Activated T-cell treated with anti-CD3 and anti-CD28 coated beads for 4 hours (primary cell): ENCODE results near the gene NT5C2.
"Not testable (repeated sequence)": the region's sequence is repeated elsewhere in the genome, so short reads cannot be mapped to it uniquely, and the experiment has no call there.

Experiments used
- DNase-seq: peaks from one replicate; pipeline ENCODE4 v3.0.0-alpha.2; 2020

NT5C2 gene

DNA sequence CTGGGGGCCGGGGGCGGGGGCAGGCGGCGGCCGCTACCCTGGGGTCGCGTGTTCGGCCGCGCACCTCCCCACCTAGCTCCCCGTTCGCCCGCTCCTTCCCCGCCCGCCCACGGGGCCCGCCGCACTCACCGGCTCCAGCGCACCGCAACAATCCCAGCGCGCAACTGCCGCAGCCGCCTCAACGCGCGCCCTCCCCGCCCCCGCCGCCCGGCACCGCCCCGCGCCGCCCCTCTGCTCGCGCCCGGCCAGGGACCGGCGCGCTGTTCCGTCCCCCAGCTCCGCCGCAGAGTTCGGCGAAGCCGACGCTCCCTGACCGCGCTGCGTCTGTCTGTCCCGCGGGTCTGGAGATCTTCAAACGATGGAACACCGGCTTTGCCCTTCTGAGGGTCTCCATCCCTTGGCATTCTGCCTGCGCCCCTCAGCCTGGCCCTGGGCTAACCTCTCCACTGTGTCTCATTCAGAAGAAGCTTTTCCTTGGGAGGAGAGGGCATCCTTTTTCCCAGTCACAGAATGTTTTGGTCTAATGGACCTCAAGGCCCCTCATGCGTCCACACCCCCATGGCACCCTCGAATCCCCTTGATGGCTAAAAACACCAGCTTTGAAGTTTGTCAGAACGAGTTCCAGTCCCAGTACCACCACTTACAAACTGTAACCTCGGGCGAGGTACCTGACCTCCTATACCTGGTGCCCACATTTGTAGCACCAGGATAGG, at the start of gene NT5C2:
NT5C2 (minus strand) TSS at position 166 of the 713 bp plus-strand sequence. CDS start 18,314 bp downstream, outside the sequence.
- DNase-seq: peak; percentile 71

DNA sequence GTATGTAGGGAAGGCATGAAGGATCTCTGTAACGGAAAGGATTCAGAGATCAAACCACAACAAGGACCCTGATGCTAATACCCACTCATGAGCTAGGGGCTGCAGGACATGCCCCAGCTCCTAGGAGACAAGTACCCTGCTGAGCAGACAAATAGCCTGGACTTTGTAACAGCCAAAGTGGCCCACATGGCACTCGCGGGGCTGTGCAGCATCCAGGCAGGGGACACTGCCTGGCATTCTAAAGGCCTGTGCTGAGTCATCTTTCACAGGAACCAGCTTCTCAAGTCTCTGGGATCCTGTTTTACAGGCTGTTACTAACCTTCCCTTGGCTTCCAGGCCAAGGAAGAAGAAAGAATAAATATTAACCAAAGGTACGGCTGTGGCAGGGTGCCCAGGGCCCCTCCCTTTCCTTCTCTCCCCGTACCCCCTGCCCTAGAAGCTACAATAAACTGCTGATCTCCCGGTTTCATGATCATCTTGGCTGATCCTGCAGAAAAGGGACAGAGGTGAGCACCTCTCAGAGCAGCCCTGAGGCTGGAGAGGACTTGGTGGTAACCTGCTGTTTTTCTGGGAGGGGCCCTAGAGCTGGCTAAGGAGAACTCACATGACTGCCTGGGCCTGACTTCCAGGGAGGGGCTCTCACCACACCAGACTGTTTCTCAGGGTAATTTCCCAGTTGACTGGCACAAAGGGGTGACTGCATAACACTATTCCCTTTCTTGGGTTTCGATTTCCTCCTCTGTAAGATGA, 48.4 kb upstream of the NT5C2 start:
- no peak for DNase-seq

DNA sequence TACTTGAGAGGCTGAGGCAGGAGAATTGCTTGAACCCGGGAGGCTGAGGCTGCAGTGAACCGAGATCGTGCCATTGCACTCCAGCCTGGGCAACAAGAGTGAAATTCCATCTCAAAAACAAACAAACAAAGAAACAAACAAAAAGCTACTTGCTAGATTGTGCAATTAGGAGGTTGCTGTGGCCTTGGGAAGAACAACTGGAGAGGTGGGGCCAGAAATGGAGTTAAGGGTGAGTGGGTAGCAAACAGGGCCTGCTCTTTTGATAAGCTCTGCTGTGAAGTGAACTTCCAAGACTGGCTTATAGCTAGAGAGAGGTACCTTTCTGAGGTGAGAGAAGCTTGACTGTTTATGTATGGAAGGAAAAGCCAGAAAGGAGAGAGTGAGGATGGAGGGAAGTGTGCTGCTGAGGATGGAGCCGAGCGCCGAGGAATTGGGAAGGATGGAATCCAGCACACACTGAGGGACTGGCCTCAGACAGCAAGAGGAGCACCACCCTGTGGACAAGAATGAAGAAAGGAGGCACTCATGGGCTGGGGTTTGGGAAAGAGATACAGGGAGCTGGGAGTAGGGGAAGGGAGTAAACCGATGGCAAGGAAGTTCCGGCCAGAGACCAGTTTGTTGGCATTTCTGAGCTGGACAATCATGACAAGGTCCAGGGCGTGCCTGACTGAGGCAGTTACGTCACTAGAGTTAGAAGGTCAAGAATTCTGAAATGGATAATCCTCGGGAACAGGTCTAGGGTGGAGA, 45.6 kb upstream of the NT5C2 start:
- DNase-seq: no peak

DNA sequence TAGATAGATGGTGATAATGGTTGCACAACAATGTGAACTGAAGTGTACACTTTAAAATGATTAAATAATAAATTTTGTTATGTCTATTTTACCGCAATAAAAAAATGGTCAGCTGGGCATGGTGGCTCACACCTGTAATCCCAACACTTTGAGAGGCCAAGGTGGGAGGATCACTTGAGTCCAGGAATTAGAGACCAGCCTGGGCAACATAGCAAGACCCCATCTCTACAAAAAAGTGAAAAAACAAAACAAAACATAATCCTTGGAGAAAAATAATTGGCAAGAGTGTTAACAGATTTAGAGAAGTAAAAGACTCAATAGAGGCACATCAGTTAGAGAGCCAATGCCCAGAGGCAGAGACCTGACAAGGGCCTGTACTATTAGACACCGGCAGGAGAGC, 42.7 kb upstream of the NT5C2 start:
- DNase-seq: no peak

DNA sequence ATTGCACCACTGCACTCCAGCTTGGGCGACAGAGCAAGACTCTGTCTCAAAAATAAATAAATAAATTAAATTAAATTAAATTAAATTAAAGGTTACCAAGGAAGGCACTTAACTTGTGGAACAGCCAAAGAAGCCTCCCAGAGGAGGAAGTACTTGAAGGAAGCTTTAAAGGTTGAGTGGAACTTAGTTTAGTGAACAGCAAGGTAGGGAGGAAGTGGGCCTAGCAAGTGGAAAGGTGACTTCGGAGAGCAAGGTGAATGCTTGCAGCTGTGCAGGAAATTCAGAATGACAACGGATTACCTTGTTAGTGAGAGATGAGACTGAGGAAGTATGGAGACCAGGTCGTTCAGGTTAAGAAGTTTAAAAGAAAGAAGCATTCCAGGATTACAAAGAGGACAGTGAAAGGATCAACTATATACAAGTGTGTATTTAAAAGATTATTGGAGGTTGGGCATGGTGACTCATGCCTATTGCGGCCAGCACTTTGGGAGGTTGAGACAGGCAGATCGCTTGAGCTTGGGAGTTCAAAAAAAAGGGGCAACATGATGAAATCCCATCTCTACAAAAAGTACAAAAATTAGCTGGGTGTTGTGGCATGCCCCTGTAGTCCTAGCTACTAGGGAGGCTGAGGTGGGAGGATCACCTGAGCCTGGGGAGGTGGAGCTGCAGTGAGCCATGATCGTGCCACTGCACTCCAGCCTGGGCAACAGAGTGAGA, 39.9 kb upstream of the NT5C2 start:
- no peak for DNase-seq

DNA sequence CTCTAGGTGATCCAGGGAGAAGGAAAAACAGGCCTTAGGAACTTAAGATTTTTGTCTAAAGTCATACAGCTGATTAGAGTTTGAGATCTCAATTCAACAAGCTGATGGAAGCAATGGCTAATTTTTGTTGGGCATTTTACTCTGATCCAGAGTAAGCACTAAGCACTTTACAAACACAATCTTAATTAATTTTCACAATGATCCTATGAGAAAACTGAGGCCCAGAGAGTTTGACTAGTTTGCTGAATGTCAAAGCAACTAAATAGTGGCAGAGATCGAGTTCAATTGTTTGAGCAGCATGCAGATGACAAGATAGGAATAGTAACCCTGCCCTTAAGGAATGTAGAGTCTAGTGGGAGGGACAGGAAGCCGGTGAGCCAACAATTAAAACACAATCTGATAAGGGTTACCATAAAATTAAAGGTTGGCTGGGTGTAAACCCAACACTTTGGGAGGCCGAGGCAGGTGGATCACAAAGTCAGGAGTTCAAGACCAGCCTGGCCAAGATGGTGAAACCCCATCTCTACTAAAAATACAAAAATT, 39.1 kb upstream of the NT5C2 start:
- DNase-seq: no peak

DNA sequence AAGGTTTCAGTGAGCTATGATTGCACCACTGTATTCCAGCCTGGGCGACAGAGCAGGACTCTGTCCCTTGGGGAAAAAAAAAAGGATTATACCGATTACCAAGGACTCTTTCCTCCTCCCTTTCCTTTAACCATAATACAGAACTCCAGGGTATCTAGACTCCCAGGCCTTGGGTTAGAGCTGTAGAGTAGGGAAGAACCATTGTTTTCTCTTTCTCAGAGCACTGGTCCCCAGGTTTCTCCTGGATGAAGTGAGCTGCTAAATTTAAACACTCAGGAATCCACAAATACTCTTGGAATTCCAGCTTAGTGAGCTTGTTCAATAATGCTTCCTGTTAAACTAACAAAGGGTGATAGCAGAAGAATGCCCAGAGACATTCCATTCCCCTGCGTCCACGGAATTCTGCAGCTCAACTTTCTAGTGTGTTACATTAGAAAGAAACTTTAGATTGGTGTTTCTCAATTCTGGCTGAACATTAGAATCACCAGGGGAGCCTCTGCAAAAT, 38.0 kb upstream of the NT5C2 start:
- no peak for DNase-seq

DNA sequence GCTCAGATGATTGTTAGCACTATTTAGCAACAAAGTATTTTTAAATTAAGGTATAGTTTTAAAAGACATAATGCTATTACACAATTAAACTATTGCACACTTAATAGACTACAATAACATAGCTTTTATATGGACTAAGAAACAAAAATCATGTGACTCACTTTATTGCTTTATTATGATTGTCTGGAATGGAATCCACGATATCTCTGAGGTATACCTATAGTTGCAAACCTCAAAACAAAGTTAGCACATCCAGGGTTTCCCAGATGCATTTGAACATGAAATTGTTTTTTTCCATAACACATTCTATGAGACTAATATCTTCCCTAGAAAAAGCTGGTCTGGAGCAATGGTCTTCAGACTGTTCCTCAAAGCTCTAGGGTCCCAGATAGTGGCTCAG, 34.3 kb upstream of the NT5C2 start:
- no peak for DNase-seq

DNA sequence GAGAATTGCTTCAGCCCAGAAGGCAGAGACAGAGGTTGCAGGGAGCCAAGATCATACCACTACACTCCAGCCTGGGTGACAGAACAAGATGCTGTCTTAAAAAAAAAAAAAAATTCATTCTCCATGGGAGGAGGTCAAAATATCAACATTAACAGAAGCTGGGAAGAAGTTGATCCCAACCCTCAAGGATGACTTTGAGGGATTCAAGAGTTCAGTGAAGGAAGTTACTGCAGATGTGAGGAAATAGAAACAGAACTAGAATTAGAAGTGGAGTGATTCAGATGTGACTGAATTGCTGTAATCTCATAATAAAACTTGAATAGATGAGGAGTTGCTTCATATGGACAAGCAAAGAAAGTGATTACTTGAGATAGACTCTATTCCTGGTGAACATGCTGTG, 32.9 kb upstream of the NT5C2 start:
- DNase-seq: no peak

DNA sequence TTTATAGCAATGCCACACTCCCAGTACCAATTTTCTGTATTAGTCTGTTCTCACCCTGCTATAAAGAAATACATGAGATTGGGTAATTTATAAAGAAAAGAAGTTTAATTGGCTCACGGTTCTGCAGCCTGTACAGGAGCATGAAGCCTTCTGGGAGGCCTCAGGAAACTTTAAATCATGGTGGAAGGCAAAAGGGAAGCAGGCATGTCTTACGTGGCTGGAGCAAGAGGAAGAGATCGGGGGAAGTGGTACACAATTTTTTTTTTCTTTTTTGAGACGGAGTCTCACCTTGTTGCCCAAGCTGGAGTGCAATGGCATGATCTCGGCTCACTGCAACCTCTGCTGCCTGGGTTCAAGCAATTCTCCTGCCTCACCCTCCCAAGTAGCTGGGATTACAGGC, 31.6 kb upstream of the NT5C2 start:
- DNase-seq: not testable (repeated sequence)

DNA sequence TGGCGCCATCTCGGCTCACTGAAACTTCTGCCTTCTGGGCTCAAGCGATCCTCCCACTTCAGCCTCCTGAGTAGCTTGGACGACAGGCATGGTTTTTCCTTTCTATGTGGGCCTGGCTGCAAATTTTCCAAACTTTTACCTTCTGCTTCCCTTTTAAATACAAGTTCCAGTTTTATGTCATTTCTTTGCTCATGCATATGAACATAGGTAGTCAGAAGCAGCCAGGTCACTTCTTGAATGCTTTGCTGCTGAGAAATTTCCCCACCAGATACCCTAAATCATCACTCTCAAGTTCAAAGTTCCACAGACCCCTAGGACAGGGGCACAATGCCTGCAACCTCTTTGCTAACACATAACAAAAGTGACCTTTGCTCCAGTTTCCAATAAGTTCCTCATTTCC, 31.1 kb upstream of the NT5C2 start:
- no peak for DNase-seq

DNA sequence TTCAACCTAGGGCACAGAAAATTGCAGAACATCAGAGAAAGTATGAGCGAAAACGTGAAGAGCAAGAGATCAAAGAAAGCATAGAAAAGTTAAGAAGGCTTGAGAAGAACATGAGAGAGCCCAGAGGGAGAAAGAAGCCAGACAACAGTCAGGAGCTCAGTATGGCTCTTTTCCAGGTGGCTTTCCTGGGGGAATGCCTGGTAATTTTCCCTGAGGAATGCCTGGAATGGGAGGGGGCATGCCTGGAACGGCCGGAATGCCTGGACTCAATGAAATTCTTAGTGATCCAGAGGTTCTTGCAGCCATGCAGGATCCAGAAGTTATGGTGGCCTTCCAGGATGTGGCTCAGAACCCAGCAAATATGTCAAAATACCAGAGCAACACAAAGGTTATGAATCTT, 23.3 kb upstream of the NT5C2 start:
- not testable (repeated sequence) for DNase-seq

DNA sequence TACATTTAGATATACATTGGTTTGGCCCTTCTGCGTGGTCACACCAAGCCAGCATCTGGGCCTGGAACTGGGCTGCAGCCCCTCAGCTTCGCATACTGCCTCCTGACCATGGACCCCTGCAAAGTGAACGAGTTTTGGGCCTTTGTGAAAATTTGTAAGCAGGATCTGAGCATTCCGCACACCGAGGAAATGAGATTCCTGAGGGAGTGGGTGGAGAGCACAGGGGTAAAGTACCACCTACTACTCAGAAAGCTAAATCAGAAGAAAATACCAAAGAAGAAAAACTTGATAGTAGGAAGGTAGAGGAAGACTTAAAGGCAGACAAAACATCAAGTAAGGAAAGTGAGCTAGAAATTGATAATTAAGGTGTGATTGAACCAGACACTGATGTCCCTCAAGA, 22.5 kb upstream of the NT5C2 start:
- DNase-seq: no peak

DNA sequence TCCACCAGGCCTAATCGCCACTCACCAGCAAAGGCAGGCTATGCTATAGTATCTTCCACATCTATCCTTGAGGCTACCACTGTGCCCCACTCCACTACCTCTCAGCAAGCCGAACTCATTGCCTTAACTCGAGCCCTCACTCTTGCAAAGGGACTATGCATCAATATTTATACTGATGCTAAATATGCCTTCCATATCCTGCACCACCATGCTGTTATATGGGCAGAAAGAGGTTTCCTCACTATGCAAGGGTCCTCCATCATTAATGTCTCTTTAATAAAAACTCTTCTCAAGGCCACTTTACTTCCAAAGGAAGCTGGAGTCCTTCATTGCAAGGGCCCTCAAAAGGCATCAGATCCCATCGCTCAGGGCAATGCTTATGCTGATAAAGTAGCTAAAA, 17.2 kb upstream of the NT5C2 start:
- DNase-seq: not testable (repeated sequence)

DNA sequence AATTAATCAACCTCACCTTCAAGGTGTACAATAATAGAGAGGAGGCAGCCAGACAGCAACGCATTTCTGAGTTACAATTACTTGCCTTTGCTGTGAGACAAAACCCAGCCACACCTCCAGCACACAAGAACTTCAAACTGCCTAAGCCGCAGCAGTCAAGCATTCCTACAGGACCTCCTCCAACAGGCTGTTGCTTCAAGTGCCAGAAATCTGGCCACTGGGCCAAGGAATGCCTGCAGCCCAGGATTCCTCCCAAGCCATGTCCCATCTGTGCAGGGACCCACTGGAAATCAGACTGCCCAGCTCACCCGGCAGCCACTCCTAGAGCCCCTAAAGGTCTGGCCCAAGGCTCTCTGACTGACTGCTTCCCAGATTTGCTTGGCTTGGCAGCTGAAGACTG, 14.6 kb upstream of the NT5C2 start:
- DNase-seq: not testable (repeated sequence)

DNA sequence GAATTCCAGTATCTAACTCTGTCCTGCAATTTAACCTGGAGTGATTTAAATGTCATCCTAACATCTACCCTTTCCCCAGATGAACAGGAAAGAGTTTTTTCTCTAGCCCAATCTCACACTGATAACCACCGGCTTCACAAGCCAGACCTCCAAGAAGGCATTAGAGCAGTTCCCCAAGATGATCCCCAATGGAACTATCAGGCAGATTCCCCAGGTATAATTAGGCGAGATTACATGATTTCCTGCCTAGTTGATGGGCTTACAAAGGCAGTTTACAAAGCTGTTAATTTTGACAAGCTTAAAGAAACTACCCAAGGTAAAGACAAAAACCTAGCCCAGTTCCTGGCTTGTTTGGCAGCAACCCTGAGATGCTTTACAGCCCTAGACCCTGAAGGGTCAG, 14.1 kb upstream of the NT5C2 start:
- no peak for DNase-seq

DNA sequence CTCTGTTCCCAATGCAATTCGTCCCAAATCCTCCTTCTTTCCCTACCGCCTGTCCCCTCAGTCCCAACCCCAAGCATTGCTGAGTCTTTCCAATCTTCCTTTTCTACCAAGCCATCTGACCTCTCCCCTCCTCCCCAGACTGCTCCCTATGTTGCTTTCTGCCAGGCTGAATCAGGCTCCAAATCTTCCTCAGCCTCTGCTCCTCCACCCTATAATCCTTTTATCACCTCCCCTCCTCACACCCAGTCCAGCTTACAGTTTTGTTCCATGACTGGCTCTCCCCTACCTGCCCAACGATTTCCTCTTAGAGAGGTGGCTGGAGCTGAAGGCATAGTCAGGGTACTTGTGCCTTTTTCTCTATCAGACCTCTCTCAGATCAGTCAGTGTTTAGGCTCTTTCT, 13.6 kb upstream of the NT5C2 start:
- DNase-seq: not testable (repeated sequence)

DNA sequence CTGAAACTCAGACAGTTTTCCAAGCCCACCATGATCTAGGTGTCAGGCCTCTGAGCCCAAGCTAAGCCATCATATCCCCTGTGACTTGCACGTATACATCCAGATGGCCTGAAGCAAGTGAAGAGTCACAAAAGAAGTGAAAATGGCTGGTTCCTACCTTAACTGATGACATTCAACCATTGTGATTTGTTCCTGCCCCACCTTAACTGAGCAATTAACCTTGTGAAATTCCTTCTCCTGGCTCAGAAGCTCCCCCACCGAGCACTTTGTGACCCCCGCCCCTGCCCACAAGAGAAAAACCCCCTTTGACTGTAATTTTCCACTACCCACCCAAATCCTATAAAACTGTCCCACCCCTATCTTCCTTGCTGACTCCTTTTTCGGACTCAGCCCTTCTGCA, 12.3 kb upstream of the NT5C2 start:
- DNase-seq: not testable (repeated sequence)

DNA sequence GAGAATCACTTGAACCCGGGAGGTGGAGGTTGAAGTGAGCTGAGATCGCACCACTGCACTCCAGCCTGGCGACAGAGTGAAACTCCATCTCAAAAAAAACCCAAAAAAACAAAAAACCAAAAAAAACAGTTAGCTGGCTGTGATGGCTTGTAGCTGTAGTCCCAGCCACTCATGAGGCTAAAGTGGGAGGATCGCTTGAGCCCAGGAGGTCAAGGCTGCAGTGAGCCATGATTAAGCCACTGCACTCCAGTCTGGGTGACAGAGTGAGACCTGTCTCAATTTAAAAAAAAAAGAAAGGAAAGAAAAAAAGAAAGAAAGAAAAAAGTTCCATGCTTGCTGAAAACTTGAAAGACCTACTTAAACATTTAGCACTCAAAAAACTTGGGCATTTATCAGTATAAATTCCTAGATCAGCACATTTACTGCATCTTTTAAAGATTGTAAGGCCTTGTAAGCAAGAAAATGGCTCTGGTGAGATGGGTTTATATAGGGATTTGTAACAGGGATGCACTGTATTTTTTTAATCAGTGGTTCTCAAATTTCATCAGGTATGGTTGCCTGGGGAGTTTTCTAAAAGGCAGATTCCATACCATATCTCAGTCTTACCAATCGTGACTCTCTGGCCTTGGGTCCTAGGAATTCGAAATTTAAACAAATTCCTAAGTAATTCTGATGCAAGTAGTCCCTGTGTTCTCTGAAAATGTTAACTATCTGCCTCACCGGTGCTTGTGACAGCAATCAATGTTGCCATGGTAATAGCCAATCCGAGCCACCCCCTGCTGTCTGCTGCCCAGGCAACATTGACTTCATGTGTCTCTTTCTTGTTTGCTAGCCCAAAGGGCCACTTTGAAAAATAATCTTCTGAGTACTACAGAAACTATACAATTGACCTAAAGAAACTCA, 11.5 kb upstream of the NT5C2 start:
- no peak for DNase-seq

DNA sequence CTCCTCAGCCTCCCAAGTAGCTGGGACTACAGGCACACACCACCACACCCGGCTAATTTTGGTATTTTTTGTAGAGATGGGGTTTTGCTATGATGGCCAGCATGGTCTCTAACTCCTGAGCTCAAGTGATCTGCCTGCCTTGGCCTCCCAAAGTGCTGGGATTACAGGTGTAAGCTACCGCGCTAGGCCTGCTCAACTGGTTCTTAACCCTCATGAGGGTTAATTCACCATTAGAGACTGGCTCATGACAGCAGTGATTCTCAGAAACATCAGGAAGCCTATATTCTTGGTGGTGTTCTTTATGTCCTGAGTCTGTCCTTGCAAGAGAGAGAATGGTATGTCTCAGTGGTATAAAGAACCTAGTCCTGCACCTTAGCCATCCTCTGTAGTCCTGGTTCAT, 10.4 kb upstream of the NT5C2 start:
- DNase-seq: no peak

DNA sequence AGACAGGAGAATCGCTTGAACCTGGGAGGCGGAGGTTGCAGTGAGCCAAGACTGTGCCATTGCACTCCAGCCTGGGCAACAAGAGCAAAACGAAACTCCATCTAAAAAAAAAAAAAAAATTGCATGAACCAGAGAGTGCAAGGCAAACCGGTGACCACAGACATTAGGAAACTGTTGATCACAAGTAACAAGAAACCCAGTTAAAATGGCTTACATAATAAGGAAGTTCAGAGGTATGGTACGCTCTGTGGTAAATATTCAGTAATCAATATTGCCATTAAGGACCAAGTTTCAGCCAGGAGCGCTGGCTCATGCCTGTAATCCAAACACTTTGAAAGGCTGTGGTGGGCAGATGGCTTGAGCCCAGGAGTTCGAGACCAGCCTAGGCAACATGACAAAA, 9.2 kb upstream of the NT5C2 start:
- DNase-seq: no peak

DNA sequence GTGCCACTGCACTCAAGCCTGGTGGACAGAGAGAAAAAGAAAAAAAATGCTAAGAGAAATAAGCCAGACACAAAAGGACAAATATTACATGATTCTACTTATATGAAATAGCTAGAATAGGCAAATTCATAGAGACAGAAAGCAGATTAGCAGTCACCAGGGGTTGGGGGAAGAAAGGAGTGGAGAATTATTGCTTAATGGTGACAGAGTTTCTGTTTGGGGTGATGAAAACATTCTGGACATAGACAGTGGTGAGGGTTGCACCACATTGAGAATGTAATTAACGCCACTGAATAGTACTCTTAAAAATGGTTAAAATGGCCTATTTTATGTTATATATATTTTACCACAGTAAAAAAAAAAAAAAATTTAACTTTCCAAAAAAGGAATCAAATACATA, 6.4 kb upstream of the NT5C2 start:
- DNase-seq: no peak
